22Rv1 (cell line): ENCODE measurements around the gene KLHL42.
A peak's percentile ranks its signal among the peaks of the same experiment; 100 is the strongest.

Experiments used
- H3K27ac ChIP-seq: fragments of 450-650 bp; 2 replicates; pipeline ENCODE4 v1.5.1; 2017
- CTCF ChIP-seq: fragments of 450-650 bp; IDR thresholded peaks from 2 replicates; pipeline ENCODE4 v1.5.1; 2017; ENCODE audit warnings: mild to moderate bottlenecking
- ZFX ChIP-seq: fragments of 450-650 bp; IDR thresholded peaks from 2 replicates; pipeline ENCODE4 v1.6.1; 2017; ENCODE audit warnings: antibody characterized with exemption, borderline replicate concordance

The KLHL42 gene

GRCh38 chr12:27808841-27809240 is 28.8 kb downstream of the KLHL42 start:
- TF ChIP-seq ZFX: no peak
- no peak overlapping the region for H3K27ac ChIP-seq

GRCh38 chr12:27810756-27811155 is 30.7 kb downstream of the KLHL42 start:
- no peak for TF ChIP-seq CTCF
- no peak for TF ChIP-seq ZFX
- H3K27ac ChIP-seq: no peak overlapping the region

- TF ChIP-seq ZFX: no peak
- no peak for TF ChIP-seq CTCF
- H3K27ac ChIP-seq: no peak overlapping the region
Measured at GRCh38 chr12:27812502-27812901, 32.5 kb downstream of the KLHL42 start.

GRCh38 chr12:27814411-27814810 is 34.4 kb downstream of the KLHL42 start:
- 0 out of 2 replicates have a peak overlapping the region, but pooled peaks have one; percentile 6 for H3K27ac ChIP-seq
- TF ChIP-seq ZFX (no peak), CTCF (no peak)

- H3K27ac ChIP-seq: 0 out of 2 replicates have a peak overlapping the region, but pooled peaks have one; percentile 6
- TF ChIP-seq CTCF (no peak), ZFX (no peak)
Measured at GRCh38 chr12:27814851-27815591, 35.0 kb downstream of the KLHL42 start.

GRCh38 chr12:27817766-27818165 is 37.7 kb downstream of the KLHL42 start:
- H3K27ac ChIP-seq: no peak overlapping the region
- TF ChIP-seq CTCF: no peak
- no peak for TF ChIP-seq ZFX

- H3K27ac ChIP-seq: no peak overlapping the region
- TF ChIP-seq CTCF (no peak), ZFX (no peak)
Measured at GRCh38 chr12:27818401-27818918, 38.4 kb downstream of the KLHL42 start.
